Mucosa of descending colon (tissue), 3 donors: Measurements from ENCODE around the gene WDR18. TPM values are rescaled to one million over a fixed set of nuclear protein-coding genes. Genes with fewer than 3 reads are reported as not detected.

ENCODE experiments used
- ATAC-seq: fragments of 200-7000 bp; cut with Tn5 transposase; one replicate; pipeline ENCODE4 v1.9.1; 2020; ENCODE audit warnings: mild to moderate bottlenecking, moderate library complexity
- DNase-seq, 3 donors: peaks; one replicate each; pipeline ENCODE4 v3.0.0-alpha.2; 2020
- H3K36me3 ChIP-seq: fragments of 200-600 bp; one replicate; pipeline ENCODE4 v1.8.0; 2021; ENCODE audit warnings: low read depth, mild to moderate bottlenecking
- H3K4me1 ChIP-seq: fragments of 200-600 bp; one replicate; pipeline ENCODE4 v1.8.0; 2021; ENCODE audit warnings: low read depth, mild to moderate bottlenecking
- H3K4me3 ChIP-seq: fragments of 200-600 bp; one replicate; pipeline ENCODE4 v1.8.0; 2021; ENCODE audit warnings: mild to moderate bottlenecking
- H3K9me3 ChIP-seq: fragments of 200-600 bp; one replicate; pipeline ENCODE4 v1.8.0; 2021; ENCODE audit warnings: mild to moderate bottlenecking
- CTCF ChIP-seq: fragments of 200-600 bp; IDR thresholded peaks from one replicate; pipeline ENCODE4 v1.8.0; 2022; ENCODE audit warnings: antibody characterized with exemption, mild to moderate bottlenecking
- intact Hi-C, 2 donors: fragments of 100-400 bp; cut with DNase I in 1 of 2; cut with micrococcal nuclease in 1 of 2; formaldehyde crosslinking; loops; one replicate each; pipeline versions ENCODE4 v1.11.0 to v1.11.1; 2022; cut with DNase I, micrococcal nuclease
- total RNA-seq, 3 donors: library from RNA; stranded (reverse); fragmentation: NEBNext Ultra II Directional in 2 of 3; extraction: Animal tissue kit (Norgen Biotek cat#: 25700) in 2 of 3; gene quantifications; one replicate each; pipeline versions ENCODE4 v1.2.1 to v1.2.4, GENCODE V29; 2021 to 2023
- donor health status: DM: no; HTN: no; CAD: no; lungs with moderate emphysema.
- donor health status: DM: no; HTN: no; CAD: no.
- donor health status: DM: no; HTN: yes; CAD: no.

Gene WDR18
- total RNA-seq, 3 donors from 2014 or later, result 23.8 to 42.0 (median 33.0) TPM

- peak in 1 of 3 donors; percentile 62 for DNase-seq
- H3K9me3 ChIP-seq, result no peaks in the 10 kb centered on the region
- H3K4me3 ChIP-seq, result no peak overlapping the region
- peak; percentile 1 for ATAC-seq
- TF ChIP-seq CTCF, result no peak
- intact Hi-C loops, result no loop called here
- H3K36me3 ChIP-seq, result no peaks in the 10 kb centered on the region
- peaks cover 41% of the 10 kb centered on the region for H3K4me1 ChIP-seq
These were observed 57.2 kb downstream of the WDR18 start for GRCh38 chr19:1041272-1041834.

GRCh38 chr19:1041835-1042685 lies 57.9 kb downstream of the WDR18 start:
- Histone ChIP-seq H3K36me3 (no peaks in the 10 kb centered on the region), H3K4me1 (peaks cover 41% of the 10 kb centered on the region), H3K9me3 (no peaks in the 10 kb centered on the region), H3K4me3 (no peak overlapping the region)
- DNase-seq (peak; percentile 92 to 95 (median 94)), ATAC-seq (peak; percentile 72)
- intact Hi-C loops, result no loop called here
- no peak for TF ChIP-seq CTCF

GRCh38 chr19:1042689-1043511 lies 58.8 kb downstream of the WDR18 start:
- no peaks in the 10 kb centered on the region for H3K36me3 ChIP-seq
- DNase-seq (peak; percentile 60 to 75 (median 74)), ATAC-seq (peak; percentile 4)
- no peak for TF ChIP-seq CTCF
- peaks cover 41% of the 10 kb centered on the region for H3K4me1 ChIP-seq
- no peak overlapping the region for H3K4me3 ChIP-seq
- no peaks in the 10 kb centered on the region for H3K9me3 ChIP-seq
- intact Hi-C loops, result no loop called here

Other genes starting within 250 kb of the WDR18 start
- 100 to 1,000 TPM; 184 to 443 (median 361) TPM for gene MISP, start 233.2 kb upstream of the WDR18 start, total RNA-seq
- 100 to 1,000 TPM; 204 to 305 (median 281) TPM for gene PTBP1, start 186.9 kb upstream of the WDR18 start, total RNA-seq
- gene PLPPR3, start 162.4 kb upstream of the WDR18 start, total RNA-seq, result under 1 TPM in 1 of 3 donors, not detected in 2; 0.19 TPM
- gene AZU1, start 156.5 kb upstream of the WDR18 start, total RNA-seq, result under 1 TPM in 1 of 3 donors, not detected in 2; 0.25 TPM
- gene PRTN3, start 143.3 kb upstream of the WDR18 start, total RNA-seq, result not detected
- gene ELANE, start 132.0 kb upstream of the WDR18 start, total RNA-seq, result 1 to 10 TPM in 1 of 3 donors, under 1 TPM in 2; 0.43 to 1.2 (median 0.77) TPM
- gene CFD, start 124.7 kb upstream of the WDR18 start, total RNA-seq, result 100 to 1,000 TPM in 2 of 3 donors, 10 to 100 TPM in 1; 43.1 to 209 (median 110) TPM
- gene MED16, start 91.2 kb upstream of the WDR18 start, total RNA-seq, result 10 to 100 TPM; 53.4 to 77.4 (median 61.4) TPM
- not detected for gene RNU6-9, start 90.9 kb upstream of the WDR18 start, total RNA-seq
- gene R3HDM4, start 71.1 kb upstream of the WDR18 start, total RNA-seq, result 10 to 100 TPM; 52.6 to 62.6 (median 54.8) TPM
- gene KISS1R, start 67.0 kb upstream of the WDR18 start, total RNA-seq, result not detected
- 10 to 100 TPM; 10.1 to 16.0 (median 14.5) TPM for gene ARID3A, start 58.3 kb upstream of the WDR18 start, total RNA-seq
- not detected for gene GRIN3B, start 16.1 kb downstream of the WDR18 start, total RNA-seq
- gene TMEM259, start 36.8 kb downstream of the WDR18 start, total RNA-seq, result 100 to 1,000 TPM; 185 to 199 (median 190) TPM
- not detected for gene RNU6-2, start 37.2 kb downstream of the WDR18 start, total RNA-seq
- gene CNN2, start 42.3 kb downstream of the WDR18 start, total RNA-seq, result 10 to 100 TPM; 65.0 to 88.8 (median 84.7) TPM
- 10 to 100 TPM; 23.5 to 25.6 (median 25.6) TPM for gene ABCA7, start 55.8 kb downstream of the WDR18 start, total RNA-seq
- gene ARHGAP45, start 82.8 kb downstream of the WDR18 start, total RNA-seq, result 10 to 100 TPM; 33.9 to 64.3 (median 58.8) TPM
- gene POLR2E, start 111.0 kb downstream of the WDR18 start, total RNA-seq, result 100 to 1,000 TPM; 108 to 138 (median 133) TPM
- gene GPX4, start 119.6 kb downstream of the WDR18 start, total RNA-seq, result 100 to 1,000 TPM; 126 to 187 (median 144) TPM
- 10 to 100 TPM; 58.0 to 86.6 (median 74.6) TPM for gene SBNO2, start 189.9 kb downstream of the WDR18 start, total RNA-seq
- 10 to 100 TPM; 69.6 to 86.6 (median 76.3) TPM for gene STK11, start 221.4 kb downstream of the WDR18 start, total RNA-seq